ENCODE data around the gene CLN6.
A peak's percentile ranks its signal among the peaks of the same experiment; 100 is the strongest.

The CLN6 gene

DNA sequence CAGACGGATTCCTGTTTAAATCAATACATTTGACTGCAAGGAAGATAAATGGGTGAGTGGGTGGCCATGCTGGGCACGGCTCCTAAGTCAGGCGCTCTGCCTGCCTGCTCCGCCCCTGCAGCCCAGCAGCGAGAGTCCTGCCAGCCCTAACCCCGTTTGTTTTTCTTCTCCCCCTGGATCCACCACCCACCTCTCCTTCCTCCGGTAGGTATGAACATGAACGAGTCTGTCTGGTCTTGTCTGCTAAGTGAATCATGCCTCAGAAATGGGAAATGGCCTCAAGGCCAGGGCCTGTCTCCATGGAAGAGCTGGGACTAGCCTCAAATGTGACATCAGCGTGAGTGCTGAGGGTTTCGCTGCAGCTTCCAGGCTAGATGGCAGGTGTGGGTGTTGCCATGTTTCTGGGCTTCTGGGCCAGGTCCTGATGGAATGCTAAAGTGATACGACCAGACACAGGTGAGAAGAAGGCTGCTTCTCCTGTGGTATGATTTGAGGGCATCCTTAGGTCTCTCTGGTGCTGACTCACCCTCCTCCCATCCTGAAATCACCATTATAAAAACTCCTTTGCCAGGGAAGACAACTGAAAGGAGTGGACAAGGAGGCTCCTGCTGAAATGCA is 42.4 kb upstream of the CLN6 start:
- Histone ChIP-seq H3K4me3 (ENCODE audit: low read length in 2 of 2) (peak overlapping the region; percentile 31 to 64), H3K36me3 (ENCODE audit: control insufficient read depth in 2 of 2, insufficient read depth in 2 of 2, low read length in 2 of 2) (no peaks in the 10 kb centered on the region), H3K27ac (ENCODE audit: low read length) (peak overlapping the region; percentile 100), H3K9me3 (ENCODE audit: control insufficient read depth in 2 of 2, low read length in 2 of 2) (no peaks in the 10 kb centered on the region), H3K4me1 (ENCODE audit: control insufficient read depth, insufficient read depth, low read length) (peaks cover 37% of the 10 kb centered on the region), H3K9ac (ENCODE audit: low read length in 2 of 2) (peak overlapping the region; percentile 51 to 73), H3K27me3 (ENCODE audit: control insufficient read depth in 1 of 2, insufficient read depth in 2 of 2, low read length in 2 of 2) (no peaks in the 10 kb centered on the region)

DNA sequence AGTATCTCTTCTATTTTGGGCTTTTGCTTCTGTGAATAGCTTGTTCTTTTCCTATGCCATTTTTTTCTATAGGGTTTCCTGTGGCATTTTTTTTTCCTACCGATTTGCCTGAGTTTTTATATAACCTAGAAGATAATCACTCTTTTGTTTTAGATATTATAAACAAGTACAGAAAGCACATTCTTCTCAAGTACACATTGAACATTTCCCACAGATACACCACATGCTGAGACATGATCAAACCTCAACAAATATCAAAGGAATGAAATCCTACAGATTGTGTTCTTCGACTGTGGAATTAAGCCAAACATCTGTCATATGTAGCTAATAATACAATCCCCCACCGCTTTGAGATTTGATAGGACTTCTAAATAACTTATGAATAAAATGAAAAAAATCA is 38.9 kb upstream of the CLN6 start:
- Histone ChIP-seq H3K36me3 (ENCODE audit: control insufficient read depth in 2 of 2, insufficient read depth in 2 of 2, low read length in 2 of 2) (no peaks in the 10 kb centered on the region), H3K4me3 (ENCODE audit: low read length in 2 of 2) (no peak overlapping the region), H3K9ac (ENCODE audit: low read length in 2 of 2) (no peak overlapping the region), H3K27me3 (ENCODE audit: control insufficient read depth in 1 of 2, insufficient read depth in 2 of 2, low read length in 2 of 2) (no peaks in the 10 kb centered on the region), H3K9me3 (ENCODE audit: control insufficient read depth in 2 of 2, low read length in 2 of 2) (no peaks in the 10 kb centered on the region), H3K4me1 (ENCODE audit: control insufficient read depth, insufficient read depth, low read length) (peaks cover 23% of the 10 kb centered on the region), H3K27ac (ENCODE audit: low read length) (no peak overlapping the region)

DNA sequence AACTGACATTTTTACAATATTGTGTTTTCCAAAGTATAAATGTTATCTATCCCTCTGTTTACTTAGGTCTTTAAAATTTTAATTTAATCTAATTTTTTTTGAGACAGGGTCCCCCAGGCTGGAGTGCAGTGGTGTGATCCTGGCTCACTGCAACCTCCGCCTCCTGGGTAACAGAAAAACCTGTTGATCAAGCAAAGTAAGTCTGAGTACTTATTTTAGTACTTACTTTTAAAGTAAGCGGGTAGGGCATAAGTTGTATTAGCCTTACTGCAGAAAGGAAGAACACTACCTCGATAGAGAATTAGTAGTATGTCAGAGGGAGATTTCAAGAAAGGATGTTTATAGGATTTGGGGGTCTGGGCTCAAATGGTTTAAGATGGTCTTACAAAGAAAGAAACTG is 36.1 kb upstream of the CLN6 start:
- Histone ChIP-seq H3K4me3 (ENCODE audit: low read length in 2 of 2) (no peak overlapping the region), H3K9ac (ENCODE audit: low read length in 2 of 2) (no peak overlapping the region), H3K27me3 (ENCODE audit: control insufficient read depth in 1 of 2, insufficient read depth in 2 of 2, low read length in 2 of 2) (no peaks in the 10 kb centered on the region), H3K4me1 (ENCODE audit: control insufficient read depth, insufficient read depth, low read length) (peaks cover 3% of the 10 kb centered on the region), H3K36me3 (ENCODE audit: control insufficient read depth in 2 of 2, insufficient read depth in 2 of 2, low read length in 2 of 2) (no peaks in the 10 kb centered on the region), H3K9me3 (ENCODE audit: control insufficient read depth in 2 of 2, low read length in 2 of 2) (no peaks in the 10 kb centered on the region), H3K27ac (ENCODE audit: low read length) (no peak overlapping the region)

GRCh38 chr15:68265081-68265480 is 35.6 kb upstream of the CLN6 start:
- Histone ChIP-seq H3K9me3 (ENCODE audit: control insufficient read depth in 2 of 2, low read length in 2 of 2) (no peaks in the 10 kb centered on the region), H3K4me3 (ENCODE audit: low read length in 2 of 2) (no peak overlapping the region), H3K36me3 (ENCODE audit: control insufficient read depth in 2 of 2, insufficient read depth in 2 of 2, low read length in 2 of 2) (no peaks in the 10 kb centered on the region), H3K27ac (ENCODE audit: low read length) (no peak overlapping the region), H3K9ac (ENCODE audit: low read length in 2 of 2) (no peak overlapping the region), H3K4me1 (ENCODE audit: control insufficient read depth, insufficient read depth, low read length) (no peaks in the 10 kb centered on the region), H3K27me3 (ENCODE audit: control insufficient read depth in 1 of 2, insufficient read depth in 2 of 2, low read length in 2 of 2) (no peaks in the 10 kb centered on the region)

- H3K9me3 ChIP-seq (ENCODE audit: control insufficient read depth in 2 of 2, low read length in 2 of 2): no peaks in the 10 kb centered on the region
- no peaks in the 10 kb centered on the region for H3K4me1 ChIP-seq (ENCODE audit: control insufficient read depth, insufficient read depth, low read length)
- H3K4me3 ChIP-seq (ENCODE audit: low read length in 2 of 2): no peak overlapping the region
- no peak overlapping the region for H3K9ac ChIP-seq (ENCODE audit: low read length in 2 of 2)
- no peak overlapping the region for H3K27ac ChIP-seq (ENCODE audit: low read length)
- no peaks in the 10 kb centered on the region for H3K27me3 ChIP-seq (ENCODE audit: control insufficient read depth in 1 of 2, insufficient read depth in 2 of 2, low read length in 2 of 2)
- no peaks in the 10 kb centered on the region for H3K36me3 ChIP-seq (ENCODE audit: control insufficient read depth in 2 of 2, insufficient read depth in 2 of 2, low read length in 2 of 2)
These were observed 34.8 kb upstream of the CLN6 start for GRCh38 chr15:68264282-68264681.

- H3K9me3 ChIP-seq (ENCODE audit: control insufficient read depth in 2 of 2, low read length in 2 of 2): no peaks in the 10 kb centered on the region
- H3K27me3 ChIP-seq (ENCODE audit: control insufficient read depth in 1 of 2, insufficient read depth in 2 of 2, low read length in 2 of 2): no peaks in the 10 kb centered on the region
- no peak overlapping the region for H3K4me3 ChIP-seq (ENCODE audit: low read length in 2 of 2)
- H3K4me1 ChIP-seq (ENCODE audit: control insufficient read depth, insufficient read depth, low read length): no peaks in the 10 kb centered on the region
- H3K36me3 ChIP-seq (ENCODE audit: control insufficient read depth in 2 of 2, insufficient read depth in 2 of 2, low read length in 2 of 2): no peaks in the 10 kb centered on the region
- no peak overlapping the region for H3K27ac ChIP-seq (ENCODE audit: low read length)
- H3K9ac ChIP-seq (ENCODE audit: low read length in 2 of 2): no peak overlapping the region
These were observed 33.2 kb upstream of the CLN6 start for GRCh38 chr15:68262514-68263356.

- peaks cover 5% of the 10 kb centered on the region for H3K4me1 ChIP-seq (ENCODE audit: control insufficient read depth, insufficient read depth, low read length)
- H3K9me3 ChIP-seq (ENCODE audit: control insufficient read depth in 2 of 2, low read length in 2 of 2): no peaks in the 10 kb centered on the region
- H3K4me3 ChIP-seq (ENCODE audit: low read length in 2 of 2): no peak overlapping the region
- no peak overlapping the region for H3K9ac ChIP-seq (ENCODE audit: low read length in 2 of 2)
- H3K27me3 ChIP-seq (ENCODE audit: control insufficient read depth in 1 of 2, insufficient read depth in 2 of 2, low read length in 2 of 2): no peaks in the 10 kb centered on the region
- no peaks in the 10 kb centered on the region for H3K36me3 ChIP-seq (ENCODE audit: control insufficient read depth in 2 of 2, insufficient read depth in 2 of 2, low read length in 2 of 2)
- no peak overlapping the region for H3K27ac ChIP-seq (ENCODE audit: low read length)
These were observed 32.5 kb upstream of the CLN6 start for GRCh38 chr15:68261980-68262379.

GRCh38 chr15:68261241-68261640 is 31.7 kb upstream of the CLN6 start:
- Histone ChIP-seq H3K27ac (ENCODE audit: low read length) (no peak overlapping the region), H3K36me3 (ENCODE audit: control insufficient read depth in 2 of 2, insufficient read depth in 2 of 2, low read length in 2 of 2) (no peaks in the 10 kb centered on the region), H3K4me3 (ENCODE audit: low read length in 2 of 2) (no peak overlapping the region), H3K9ac (ENCODE audit: low read length in 2 of 2) (no peak overlapping the region), H3K27me3 (ENCODE audit: control insufficient read depth in 1 of 2, insufficient read depth in 2 of 2, low read length in 2 of 2) (no peaks in the 10 kb centered on the region), H3K4me1 (ENCODE audit: control insufficient read depth, insufficient read depth, low read length) (peaks cover 9% of the 10 kb centered on the region), H3K9me3 (ENCODE audit: control insufficient read depth in 2 of 2, low read length in 2 of 2) (no peaks in the 10 kb centered on the region)

DNA sequence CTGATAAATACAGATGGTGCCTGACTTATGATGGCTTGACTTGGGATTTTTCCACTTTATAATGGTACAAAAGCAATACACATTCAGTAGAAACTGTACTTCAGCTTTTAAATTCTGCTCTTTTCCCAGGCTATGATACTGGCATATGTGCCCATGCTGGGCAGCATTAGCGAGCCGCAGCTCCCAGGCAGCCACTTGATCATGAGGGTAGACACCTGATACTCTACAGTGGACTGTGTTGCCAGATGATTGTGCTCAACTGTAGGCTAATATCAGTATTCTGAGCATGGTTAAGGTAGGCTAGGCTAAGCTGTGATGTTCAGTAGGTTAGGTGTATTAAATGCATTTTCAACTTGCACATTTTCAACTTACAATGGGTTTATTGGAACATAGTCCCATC is 30.4 kb upstream of the CLN6 start:
- no peak overlapping the region for H3K9ac ChIP-seq (ENCODE audit: low read length in 2 of 2)
- peaks cover 9% of the 10 kb centered on the region for H3K4me1 ChIP-seq (ENCODE audit: control insufficient read depth, insufficient read depth, low read length)
- H3K4me3 ChIP-seq (ENCODE audit: low read length in 2 of 2): no peak overlapping the region
- H3K27me3 ChIP-seq (ENCODE audit: control insufficient read depth in 1 of 2, insufficient read depth in 2 of 2, low read length in 2 of 2): no peaks in the 10 kb centered on the region
- H3K36me3 ChIP-seq (ENCODE audit: control insufficient read depth in 2 of 2, insufficient read depth in 2 of 2, low read length in 2 of 2): no peaks in the 10 kb centered on the region
- no peaks in the 10 kb centered on the region for H3K9me3 ChIP-seq (ENCODE audit: control insufficient read depth in 2 of 2, low read length in 2 of 2)
- no peak overlapping the region for H3K27ac ChIP-seq (ENCODE audit: low read length)

DNA sequence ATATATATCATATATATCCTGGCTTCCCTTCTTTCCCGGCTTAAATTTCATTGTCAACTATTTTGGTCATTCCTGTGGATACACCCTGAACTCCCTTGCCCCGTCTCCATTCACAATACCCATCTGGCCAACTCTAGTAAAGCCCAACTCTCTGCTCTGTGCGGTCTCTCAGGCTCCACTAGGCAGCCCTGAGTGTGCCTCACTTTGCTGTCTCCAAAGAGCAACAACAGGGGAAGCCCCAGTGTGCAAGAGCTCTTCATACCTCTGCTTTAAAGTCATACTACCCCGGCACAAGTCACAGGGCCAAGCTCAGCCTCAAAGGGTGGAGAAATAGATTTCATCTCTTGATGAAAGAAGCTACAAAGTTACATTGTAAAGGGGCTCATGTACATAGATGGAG is 29.2 kb upstream of the CLN6 start:
- Histone ChIP-seq H3K9me3 (ENCODE audit: control insufficient read depth in 2 of 2, low read length in 2 of 2) (no peaks in the 10 kb centered on the region), H3K27ac (ENCODE audit: low read length) (no peak overlapping the region), H3K27me3 (ENCODE audit: control insufficient read depth in 1 of 2, insufficient read depth in 2 of 2, low read length in 2 of 2) (no peaks in the 10 kb centered on the region), H3K4me3 (ENCODE audit: low read length in 2 of 2) (no peak overlapping the region), H3K4me1 (ENCODE audit: control insufficient read depth, insufficient read depth, low read length) (peaks cover 9% of the 10 kb centered on the region), H3K36me3 (ENCODE audit: control insufficient read depth in 2 of 2, insufficient read depth in 2 of 2, low read length in 2 of 2) (no peaks in the 10 kb centered on the region), H3K9ac (ENCODE audit: low read length in 2 of 2) (no peak overlapping the region)
